ENCODE measurements around the gene TIGD6. TPM values are rescaled to one million over a fixed set of nuclear protein-coding genes. Genes with fewer than 3 reads are reported as not detected.

Gene TIGD6
- total and polyA plus RNA-seq, 2 experiments from 2014 or later, result 1.4 to 2.1 TPM

GRCh38 chr5:149962601-149963300, 37.7 kb downstream of the TIGD6 start:
- Mint-ChIP-seq H3K27me3 (ENCODE audit: insufficient read depth, low read depth, poor library complexity) (peaks cover 8% of the 10 kb centered on the region), H3K36me3 (ENCODE audit: low read depth) (no peaks in the 10 kb centered on the region), H3K4me3 (no peak overlapping the region), H3K4me1 (peaks cover 16% of the 10 kb centered on the region), H3K9me3 (no peaks in the 10 kb centered on the region; the same call in 2 of the 3 replicates), H3K27ac (no peak overlapping the region)
- H3K36me3 ChIP-seq (ENCODE audit: insufficient read depth), result no peaks in the 10 kb centered on the region
- H3K27me3 ChIP-seq (ENCODE audit: insufficient read depth), result peaks cover 11% of the 10 kb centered on the region
- TF ChIP-seq JUNB (IDR thresholded peaks at IDR 0.05; ENCODE audit: unreplicated experiment) (no peak), ZNF331 (CRISPR knock-in tag; IDR thresholded peaks at IDR 0.05; ENCODE audit: low read depth) (no peak), ZNF114 (CRISPR knock-in tag; IDR thresholded peaks at IDR 0.05) (no peak), EZH2phosphoT487 (IDR thresholded peaks at IDR 0.05; ENCODE audit: unreplicated experiment) (no peak), ZNF462 (CRISPR knock-in tag; IDR thresholded peaks at IDR 0.05) (no peak), POLR2AphosphoS5 (IDR thresholded peaks at IDR 0.05; ENCODE audit: low read depth) (no peak), NANOG (IDR thresholded peaks at IDR 0.05; ENCODE audit: borderline replicate concordance) (no peak), EZH2 (IDR thresholded peaks at IDR 0.05; ENCODE audit: low read depth, unreplicated experiment) (no peak), CREB1 (CRISPR knock-in tag; IDR thresholded peaks at IDR 0.05; ENCODE audit: low read depth) (no peak), STAT1 (IDR thresholded peaks at IDR 0.05; ENCODE audit: unreplicated experiment) (no peak), ETS1 (IDR thresholded peaks at IDR 0.05) (no peak), CTCF (conservative IDR thresholded peaks at IDR 0.05; ENCODE audit: low read depth in 2 of 2) (no peak)
- TF ChIP-seq, protein P1, sequence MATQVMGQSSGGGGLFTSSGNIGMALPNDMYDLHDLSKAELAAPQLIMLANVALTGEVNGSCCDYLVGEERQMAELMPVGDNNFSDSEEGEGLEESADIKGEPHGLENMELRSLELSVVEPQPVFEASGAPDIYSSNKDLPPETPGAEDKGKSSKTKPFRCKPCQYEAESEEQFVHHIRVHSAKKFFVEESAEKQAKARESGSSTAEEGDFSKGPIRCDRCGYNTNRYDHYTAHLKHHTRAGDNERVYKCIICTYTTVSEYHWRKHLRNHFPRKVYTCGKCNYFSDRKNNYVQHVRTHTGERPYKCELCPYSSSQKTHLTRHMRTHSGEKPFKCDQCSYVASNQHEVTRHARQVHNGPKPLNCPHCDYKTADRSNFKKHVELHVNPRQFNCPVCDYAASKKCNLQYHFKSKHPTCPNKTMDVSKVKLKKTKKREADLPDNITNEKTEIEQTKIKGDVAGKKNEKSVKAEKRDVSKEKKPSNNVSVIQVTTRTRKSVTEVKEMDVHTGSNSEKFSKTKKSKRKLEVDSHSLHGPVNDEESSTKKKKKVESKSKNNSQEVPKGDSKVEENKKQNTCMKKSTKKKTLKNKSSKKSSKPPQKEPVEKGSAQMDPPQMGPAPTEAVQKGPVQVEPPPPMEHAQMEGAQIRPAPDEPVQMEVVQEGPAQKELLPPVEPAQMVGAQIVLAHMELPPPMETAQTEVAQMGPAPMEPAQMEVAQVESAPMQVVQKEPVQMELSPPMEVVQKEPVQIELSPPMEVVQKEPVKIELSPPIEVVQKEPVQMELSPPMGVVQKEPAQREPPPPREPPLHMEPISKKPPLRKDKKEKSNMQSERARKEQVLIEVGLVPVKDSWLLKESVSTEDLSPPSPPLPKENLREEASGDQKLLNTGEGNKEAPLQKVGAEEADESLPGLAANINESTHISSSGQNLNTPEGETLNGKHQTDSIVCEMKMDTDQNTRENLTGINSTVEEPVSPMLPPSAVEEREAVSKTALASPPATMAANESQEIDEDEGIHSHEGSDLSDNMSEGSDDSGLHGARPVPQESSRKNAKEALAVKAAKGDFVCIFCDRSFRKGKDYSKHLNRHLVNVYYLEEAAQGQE (IDR thresholded peaks at IDR 0.05; ENCODE audit: unreplicated experiment), result no peak
- no peak for ATAC-seq
- no peak overlapping the region for H3K4me2 ChIP-seq
- H3K4me3 ChIP-seq, result no peak overlapping the region
- H2AFZ ChIP-seq, result no peak overlapping the region
- no peak for DNase-seq (ENCODE audit: low spot score)
- H3F3A ChIP-seq (replicated peaks; ENCODE audit: low read depth), result peaks cover 8% of the 10 kb centered on the region; the same call in 1 of the 2 replicates
- no peaks in the 10 kb centered on the region for H3K79me2 ChIP-seq (replicated peaks; ENCODE audit: insufficient read depth)
- H4K20me1 ChIP-seq (replicated peaks; ENCODE audit: insufficient read depth), result no peaks in the 10 kb centered on the region; the same call in 1 of the 2 replicates
- no peak overlapping the region for H3K27ac ChIP-seq (ENCODE audit: low read depth)
- no peaks in the 10 kb centered on the region for H3K9me2 ChIP-seq (ENCODE audit: insufficient read depth)
- peaks cover 10% of the 10 kb centered on the region; the same call in 1 of the 2 replicates for H3K4me1 ChIP-seq (ENCODE audit: insufficient read depth)

Measured in GM23338 (cell line).